ENCODE measurements around the gene IL15RA.

The IL15RA gene, protein sequence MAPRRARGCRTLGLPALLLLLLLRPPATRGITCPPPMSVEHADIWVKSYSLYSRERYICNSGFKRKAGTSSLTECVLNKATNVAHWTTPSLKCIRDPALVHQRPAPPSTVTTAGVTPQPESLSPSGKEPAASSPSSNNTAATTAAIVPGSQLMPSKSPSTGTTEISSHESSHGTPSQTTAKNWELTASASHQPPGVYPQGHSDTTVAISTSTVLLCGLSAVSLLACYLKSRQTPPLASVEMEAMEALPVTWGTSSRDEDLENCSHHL

GRCh38 chr10:5977471-5978229 is at the start of gene IL15RA:
IL15RA (minus strand) TSS chr10:5977543; CDS start chr10:5977492, 51 bp downstream.
- TF ChIP-seq, protein P1, sequence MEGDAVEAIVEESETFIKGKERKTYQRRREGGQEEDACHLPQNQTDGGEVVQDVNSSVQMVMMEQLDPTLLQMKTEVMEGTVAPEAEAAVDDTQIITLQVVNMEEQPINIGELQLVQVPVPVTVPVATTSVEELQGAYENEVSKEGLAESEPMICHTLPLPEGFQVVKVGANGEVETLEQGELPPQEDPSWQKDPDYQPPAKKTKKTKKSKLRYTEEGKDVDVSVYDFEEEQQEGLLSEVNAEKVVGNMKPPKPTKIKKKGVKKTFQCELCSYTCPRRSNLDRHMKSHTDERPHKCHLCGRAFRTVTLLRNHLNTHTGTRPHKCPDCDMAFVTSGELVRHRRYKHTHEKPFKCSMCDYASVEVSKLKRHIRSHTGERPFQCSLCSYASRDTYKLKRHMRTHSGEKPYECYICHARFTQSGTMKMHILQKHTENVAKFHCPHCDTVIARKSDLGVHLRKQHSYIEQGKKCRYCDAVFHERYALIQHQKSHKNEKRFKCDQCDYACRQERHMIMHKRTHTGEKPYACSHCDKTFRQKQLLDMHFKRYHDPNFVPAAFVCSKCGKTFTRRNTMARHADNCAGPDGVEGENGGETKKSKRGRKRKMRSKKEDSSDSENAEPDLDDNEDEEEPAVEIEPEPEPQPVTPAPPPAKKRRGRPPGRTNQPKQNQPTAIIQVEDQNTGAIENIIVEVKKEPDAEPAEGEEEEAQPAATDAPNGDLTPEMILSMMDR (IDR thresholded peaks at IDR 0.05; ENCODE audit: low read depth, low read length) = no peak
- DNase-seq (ENCODE audit: low read depth in 2 of 2) = peak; percentile 52 to 64
- H3K4me3 ChIP-seq (replicated peaks in 1 of 2; ENCODE audit: low read depth in 2 of 2, low read length in 2 of 2) = peak within 1 kb of the TSS; percentile 87 to 90

DNA sequence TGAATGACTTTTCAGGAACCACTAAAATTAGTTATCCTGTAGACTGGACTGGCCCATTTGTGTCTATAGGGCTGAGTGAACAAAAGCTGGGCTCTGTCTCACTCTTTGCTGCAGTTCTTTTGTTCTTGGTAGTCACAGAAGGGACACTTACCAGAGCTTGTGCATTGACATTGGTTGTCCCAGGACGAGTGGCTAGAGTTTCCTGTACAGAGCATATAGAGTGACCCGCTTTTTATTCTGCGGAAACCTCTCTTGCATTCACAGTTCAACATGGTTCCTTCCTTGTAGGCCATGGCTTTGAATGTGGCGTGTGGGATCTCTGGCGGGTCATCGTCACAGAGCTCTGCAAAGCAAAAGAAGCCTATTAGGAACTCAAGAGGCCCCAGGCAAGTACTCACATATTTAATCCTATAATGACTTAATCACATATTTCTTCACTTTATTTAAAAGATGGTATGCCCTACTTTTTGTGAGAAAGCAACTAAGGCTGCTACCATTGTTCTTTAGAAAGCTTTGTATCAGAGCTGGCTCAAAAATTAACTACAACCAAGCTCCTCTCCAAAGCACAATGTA is 48.4 kb upstream of the IL15RA start:
- DNase-seq (ENCODE audit: low read depth in 2 of 2) = no peak
- TF ChIP-seq, protein P1 (IDR thresholded peaks at IDR 0.05; ENCODE audit: low read depth, low read length) = no peak
- H3K4me3 ChIP-seq (replicated peaks in 1 of 2; ENCODE audit: low read depth in 2 of 2, low read length in 2 of 2) = no peak overlapping the region

GRCh38 chr10:6024334-6024682 is 47.0 kb upstream of the IL15RA start:
- TF ChIP-seq, protein P1 (IDR thresholded peaks at IDR 0.05; ENCODE audit: low read depth, low read length) = no peak
- no peak for DNase-seq (ENCODE audit: low read depth in 2 of 2)

DNA sequence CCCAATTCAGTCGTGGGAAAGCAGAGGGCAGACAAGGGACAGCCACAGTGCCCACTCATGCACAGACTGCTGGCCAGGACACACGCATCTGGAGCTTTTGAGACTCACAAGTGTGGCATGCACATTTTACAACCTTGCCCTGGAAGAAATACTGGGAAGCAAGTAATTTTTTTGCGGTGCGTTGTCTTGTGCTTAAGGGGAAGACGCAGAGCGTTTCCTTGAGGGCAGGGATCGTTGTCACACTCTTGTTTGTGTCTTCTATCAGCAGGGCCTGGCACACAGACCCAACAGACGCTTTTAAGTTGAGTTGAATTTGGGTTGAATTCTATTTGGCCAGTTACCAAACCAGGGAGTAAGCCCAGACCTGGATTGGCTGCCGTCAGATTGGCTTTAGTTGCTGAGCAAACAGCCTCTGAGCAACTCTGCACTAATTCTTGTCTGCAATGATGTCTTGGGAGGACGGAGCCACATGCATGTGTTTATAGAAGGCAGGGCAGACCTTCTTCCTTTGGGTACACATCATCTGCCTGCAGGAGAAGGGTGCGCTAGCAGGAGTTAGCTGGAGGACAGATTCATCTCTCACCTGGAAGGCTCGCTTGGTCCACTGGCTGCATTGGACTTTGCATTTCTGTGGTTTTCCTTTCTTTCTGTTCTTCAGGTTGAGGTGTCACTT is 46.5 kb upstream of the IL15RA start:
- no peak for DNase-seq (ENCODE audit: low read depth in 2 of 2)
- TF ChIP-seq, protein P1 (IDR thresholded peaks at IDR 0.05; ENCODE audit: low read depth, low read length) = no peak

More at GRCh38 chr10:6024334-6024682, 47.0 kb upstream of the IL15RA start:
- no peak overlapping the region for H3K4me3 ChIP-seq (replicated peaks in 1 of 2; ENCODE audit: low read depth in 2 of 2, low read length in 2 of 2)

DNA sequence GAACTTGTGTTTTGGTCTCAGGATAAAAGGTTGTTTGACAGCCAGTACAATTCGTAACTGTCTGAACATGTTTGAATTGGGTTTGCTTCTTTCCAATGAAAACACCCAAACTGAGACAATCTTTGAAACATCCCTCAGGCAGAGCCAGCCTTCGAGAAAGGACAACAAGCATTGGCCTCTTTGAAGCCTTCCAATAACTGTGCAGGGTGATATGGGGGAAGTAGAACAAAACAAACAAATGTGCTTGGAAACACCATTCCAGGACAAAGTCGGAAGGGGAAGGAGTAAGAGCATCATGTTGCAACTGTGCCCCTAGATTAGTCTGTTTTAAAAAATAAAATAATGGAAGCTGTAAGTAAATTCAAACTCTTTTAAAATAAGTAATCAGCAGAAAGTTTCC is 45.3 kb upstream of the IL15RA start:
- H3K4me3 ChIP-seq (replicated peaks in 1 of 2; ENCODE audit: low read depth in 2 of 2, low read length in 2 of 2) = no peak overlapping the region
- DNase-seq (ENCODE audit: low read depth in 2 of 2) = peak in 1 of 2 donors; percentile 32
- TF ChIP-seq, protein P1 (IDR thresholded peaks at IDR 0.05; ENCODE audit: low read depth, low read length) = no peak

More for the DNA sequence above, 46.5 kb upstream of the IL15RA start:
- no peak overlapping the region for H3K4me3 ChIP-seq (replicated peaks in 1 of 2; ENCODE audit: low read depth in 2 of 2, low read length in 2 of 2)

GRCh38 chr10:6020826-6021225 is 43.5 kb upstream of the IL15RA start:
- TF ChIP-seq, protein P1 (IDR thresholded peaks at IDR 0.05; ENCODE audit: low read depth, low read length) = no peak
- no peak for DNase-seq (ENCODE audit: low read depth in 2 of 2)
- no peak overlapping the region for H3K4me3 ChIP-seq (replicated peaks in 1 of 2; ENCODE audit: low read depth in 2 of 2, low read length in 2 of 2)

All from cardiac fibroblast (primary cell).